ENCODE data around the gene ZNF287. TPM values are rescaled to one million over a fixed set of nuclear protein-coding genes. Genes with fewer than 3 reads are reported as not detected.
A peak's percentile ranks its signal among the peaks of the same experiment; 100 is the strongest.

Gene ZNF287
- total RNA-seq, 1 experiment from 2014 or later = 5.4 TPM

DNA sequence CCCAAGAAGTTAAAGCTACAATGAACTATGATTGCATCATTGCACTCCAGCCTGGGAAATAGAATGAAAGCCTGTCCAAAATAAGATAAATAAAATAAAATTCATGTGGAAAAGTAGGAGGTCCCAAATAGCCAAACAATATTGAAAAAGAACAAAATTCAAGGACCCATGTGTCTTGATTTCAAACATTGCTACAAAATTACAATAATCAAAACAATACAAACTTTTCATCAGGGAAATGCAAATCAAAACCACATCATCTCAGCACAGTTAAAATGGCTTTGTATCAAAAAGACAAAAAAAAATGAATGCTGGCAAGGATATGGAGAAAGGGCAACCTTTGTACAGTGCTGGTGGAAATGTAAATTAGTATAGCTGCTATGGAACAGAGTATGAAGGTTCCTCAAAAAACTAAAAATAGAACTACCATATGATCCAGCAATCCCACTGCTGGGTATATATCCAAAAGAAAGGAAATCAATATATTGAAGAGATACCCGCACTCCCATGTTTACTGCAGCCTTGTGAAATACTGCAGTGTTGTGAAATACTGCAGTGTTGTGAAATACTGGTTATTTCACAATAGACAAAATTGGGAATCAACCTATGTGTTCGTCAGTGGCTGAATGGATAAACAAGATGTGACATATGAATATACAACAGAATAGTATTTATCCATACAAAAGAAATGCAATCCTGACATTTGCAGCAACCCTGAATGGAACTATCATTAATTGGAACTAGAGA lies 24.5 kb upstream of the ZNF287 start:
- CTCF ChIA-PET = interaction anchor here (1.0 kb wide), 1 partner anchor 9 kb away, joined by 3 read pairs; no protein-coding TSS in a partner anchor
- H3K9me3 Mint-ChIP-seq = peaks cover 26% of the 10 kb centered on the region

DNA sequence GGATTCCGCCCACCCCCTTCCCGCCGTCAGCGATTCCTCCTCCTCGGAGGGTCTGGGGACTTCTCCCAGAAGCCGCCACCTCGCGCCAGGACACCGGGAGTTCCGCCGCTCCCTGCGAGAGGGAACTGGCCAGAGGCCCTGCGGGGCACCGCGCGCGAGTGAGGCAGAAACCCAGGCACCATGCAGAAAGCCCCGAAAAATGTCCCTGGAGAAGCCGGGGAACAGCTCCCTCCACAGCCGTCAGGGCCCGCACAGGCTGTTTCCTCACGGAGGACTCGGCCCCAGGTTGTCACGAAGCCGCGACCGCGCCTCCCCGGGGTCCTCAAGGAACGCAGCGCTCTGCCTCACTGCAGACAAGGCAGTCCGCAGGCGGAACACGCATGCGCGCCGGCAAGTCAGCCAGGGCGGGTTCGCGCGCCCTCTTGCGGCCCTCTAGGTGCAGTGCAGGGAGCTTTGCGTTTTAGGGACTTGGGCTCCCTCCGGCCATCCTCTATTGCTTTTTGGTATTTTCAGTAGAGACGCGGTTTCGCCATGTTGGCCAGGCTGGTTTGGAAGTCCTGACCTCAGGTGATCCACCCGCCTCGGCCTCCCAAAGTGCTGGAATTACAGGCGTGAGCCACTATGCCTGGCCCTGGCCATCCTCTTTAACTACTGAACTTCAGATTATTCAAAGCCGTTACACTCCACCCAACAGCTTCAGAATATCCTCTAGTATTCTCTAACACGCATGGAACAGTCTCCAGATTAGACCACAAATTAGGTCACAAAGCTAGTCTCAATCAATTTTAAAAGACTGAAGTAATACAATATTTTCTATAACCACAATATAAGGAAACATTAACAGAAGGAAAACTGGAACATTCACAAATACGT lies 20.3 kb upstream of the ZNF287 start:
- Mint-ChIP-seq H3K36me3 (peaks cover 8% of the 10 kb centered on the region), H3K27me3 (ENCODE audit: low read depth) (peaks cover 53% of the 10 kb centered on the region), H3K4me3 (peak overlapping the region; percentile 69), H3K4me1 (peaks cover 5% of the 10 kb centered on the region), H3K27ac (no peak overlapping the region), H3K9me3 (peaks cover 16% of the 10 kb centered on the region)
- peak; percentile 93 for ATAC-seq
- POLR2A ChIA-PET = interaction anchor here (1.0 to 1.6 kb wide), 2 partner anchors 53 to 151 kb away, joined by 3 to 4 read pairs; no protein-coding TSS in a partner anchor
- TF ChIP-seq, protein P1, sequence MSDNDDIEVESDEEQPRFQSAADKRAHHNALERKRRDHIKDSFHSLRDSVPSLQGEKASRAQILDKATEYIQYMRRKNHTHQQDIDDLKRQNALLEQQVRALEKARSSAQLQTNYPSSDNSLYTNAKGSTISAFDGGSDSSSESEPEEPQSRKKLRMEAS (CRISPR knock-in tag; IDR thresholded peaks at IDR 0.05) = peak; percentile 68
- TF ChIP-seq ZNF232 (CRISPR knock-in tag; IDR thresholded peaks at IDR 0.05) (peak; percentile 66; the same call in 1 of the 2 replicates), FOXP1 (CRISPR knock-in tag; IDR thresholded peaks at IDR 0.05; ENCODE audit: borderline replicate concordance) (0 out of 2 replicates have a peak, but pooled peaks have one; percentile 39), GRHL2 (CRISPR knock-in tag; IDR thresholded peaks at IDR 0.05; ENCODE audit: insufficient replicate concordance, severe bottlenecking) (no peak), ZBTB21 (CRISPR knock-in tag; IDR thresholded peaks at IDR 0.05; ENCODE audit: borderline replicate concordance) (0 out of 2 replicates have a peak, but pooled peaks have one; percentile 40), FOXJ3 (CRISPR knock-in tag; IDR thresholded peaks at IDR 0.05; ENCODE audit: borderline replicate concordance) (0 out of 2 replicates have a peak, but pooled peaks have one; percentile 30), PRRX2 (CRISPR knock-in tag; IDR thresholded peaks at IDR 0.05) (no peak), SMAD3 (CRISPR knock-in tag; IDR thresholded peaks at IDR 0.05; ENCODE audit: borderline replicate concordance) (peak; percentile 46; the same call in 1 of the 2 replicates)
- TF ChIP-seq, protein P2, sequence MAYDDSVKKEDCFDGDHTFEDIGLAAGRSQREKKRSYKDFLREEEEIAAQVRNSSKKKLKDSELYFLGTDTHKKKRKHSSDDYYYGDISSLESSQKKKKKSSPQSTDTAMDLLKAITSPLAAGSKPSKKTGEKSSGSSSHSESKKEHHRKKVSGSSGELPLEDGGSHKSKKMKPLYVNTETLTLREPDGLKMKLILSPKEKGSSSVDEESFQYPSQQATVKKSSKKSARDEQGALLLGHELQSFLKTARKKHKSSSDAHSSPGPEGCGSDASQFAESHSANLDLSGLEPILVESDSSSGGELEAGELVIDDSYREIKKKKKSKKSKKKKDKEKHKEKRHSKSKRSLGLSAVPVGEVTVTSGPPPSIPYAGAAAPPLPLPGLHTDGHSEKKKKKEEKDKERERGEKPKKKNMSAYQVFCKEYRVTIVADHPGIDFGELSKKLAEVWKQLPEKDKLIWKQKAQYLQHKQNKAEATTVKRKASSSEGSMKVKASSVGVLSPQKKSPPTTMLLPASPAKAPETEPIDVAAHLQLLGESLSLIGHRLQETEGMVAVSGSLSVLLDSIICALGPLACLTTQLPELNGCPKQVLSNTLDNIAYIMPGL (CRISPR knock-in tag; IDR thresholded peaks at IDR 0.05) = peak; percentile 93
- TF ChIP-seq, protein P3, sequence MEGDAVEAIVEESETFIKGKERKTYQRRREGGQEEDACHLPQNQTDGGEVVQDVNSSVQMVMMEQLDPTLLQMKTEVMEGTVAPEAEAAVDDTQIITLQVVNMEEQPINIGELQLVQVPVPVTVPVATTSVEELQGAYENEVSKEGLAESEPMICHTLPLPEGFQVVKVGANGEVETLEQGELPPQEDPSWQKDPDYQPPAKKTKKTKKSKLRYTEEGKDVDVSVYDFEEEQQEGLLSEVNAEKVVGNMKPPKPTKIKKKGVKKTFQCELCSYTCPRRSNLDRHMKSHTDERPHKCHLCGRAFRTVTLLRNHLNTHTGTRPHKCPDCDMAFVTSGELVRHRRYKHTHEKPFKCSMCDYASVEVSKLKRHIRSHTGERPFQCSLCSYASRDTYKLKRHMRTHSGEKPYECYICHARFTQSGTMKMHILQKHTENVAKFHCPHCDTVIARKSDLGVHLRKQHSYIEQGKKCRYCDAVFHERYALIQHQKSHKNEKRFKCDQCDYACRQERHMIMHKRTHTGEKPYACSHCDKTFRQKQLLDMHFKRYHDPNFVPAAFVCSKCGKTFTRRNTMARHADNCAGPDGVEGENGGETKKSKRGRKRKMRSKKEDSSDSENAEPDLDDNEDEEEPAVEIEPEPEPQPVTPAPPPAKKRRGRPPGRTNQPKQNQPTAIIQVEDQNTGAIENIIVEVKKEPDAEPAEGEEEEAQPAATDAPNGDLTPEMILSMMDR (IDR thresholded peaks at IDR 0.05) = peak; percentile 92
- TF ChIP-seq, protein P4, sequence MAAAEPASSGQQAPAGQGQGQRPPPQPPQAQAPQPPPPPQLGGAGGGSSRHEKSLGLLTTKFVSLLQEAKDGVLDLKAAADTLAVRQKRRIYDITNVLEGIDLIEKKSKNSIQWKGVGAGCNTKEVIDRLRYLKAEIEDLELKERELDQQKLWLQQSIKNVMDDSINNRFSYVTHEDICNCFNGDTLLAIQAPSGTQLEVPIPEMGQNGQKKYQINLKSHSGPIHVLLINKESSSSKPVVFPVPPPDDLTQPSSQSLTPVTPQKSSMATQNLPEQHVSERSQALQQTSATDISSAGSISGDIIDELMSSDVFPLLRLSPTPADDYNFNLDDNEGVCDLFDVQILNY (CRISPR knock-in tag; IDR thresholded peaks at IDR 0.05) = peak; percentile 30; the same call in 1 of the 2 replicates
- TF ChIP-seq, protein P5, sequence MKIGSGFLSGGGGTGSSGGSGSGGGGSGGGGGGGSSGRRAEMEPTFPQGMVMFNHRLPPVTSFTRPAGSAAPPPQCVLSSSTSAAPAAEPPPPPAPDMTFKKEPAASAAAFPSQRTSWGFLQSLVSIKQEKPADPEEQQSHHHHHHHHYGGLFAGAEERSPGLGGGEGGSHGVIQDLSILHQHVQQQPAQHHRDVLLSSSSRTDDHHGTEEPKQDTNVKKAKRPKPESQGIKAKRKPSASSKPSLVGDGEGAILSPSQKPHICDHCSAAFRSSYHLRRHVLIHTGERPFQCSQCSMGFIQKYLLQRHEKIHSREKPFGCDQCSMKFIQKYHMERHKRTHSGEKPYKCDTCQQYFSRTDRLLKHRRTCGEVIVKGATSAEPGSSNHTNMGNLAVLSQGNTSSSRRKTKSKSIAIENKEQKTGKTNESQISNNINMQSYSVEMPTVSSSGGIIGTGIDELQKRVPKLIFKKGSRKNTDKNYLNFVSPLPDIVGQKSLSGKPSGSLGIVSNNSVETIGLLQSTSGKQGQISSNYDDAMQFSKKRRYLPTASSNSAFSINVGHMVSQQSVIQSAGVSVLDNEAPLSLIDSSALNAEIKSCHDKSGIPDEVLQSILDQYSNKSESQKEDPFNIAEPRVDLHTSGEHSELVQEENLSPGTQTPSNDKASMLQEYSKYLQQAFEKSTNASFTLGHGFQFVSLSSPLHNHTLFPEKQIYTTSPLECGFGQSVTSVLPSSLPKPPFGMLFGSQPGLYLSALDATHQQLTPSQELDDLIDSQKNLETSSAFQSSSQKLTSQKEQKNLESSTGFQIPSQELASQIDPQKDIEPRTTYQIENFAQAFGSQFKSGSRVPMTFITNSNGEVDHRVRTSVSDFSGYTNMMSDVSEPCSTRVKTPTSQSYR (CRISPR knock-in tag; IDR thresholded peaks at IDR 0.05) = no peak
- CTCF ChIA-PET = interaction anchor here (0.6 to 2.5 kb wide), 36 partner anchors 9 to 350 kb away, joined by 3 to 20 read pairs (median 4); partner anchors contain the start of genes CCDC144A and ZNF287
- DNase-seq (ENCODE audit: low spot score) = peak; percentile 95

More for the DNA sequence above, 24.5 kb upstream of the ZNF287 start:
- Mint-ChIP-seq H3K4me3 (no peak overlapping the region), H3K27ac (no peak overlapping the region), H3K27me3 (ENCODE audit: low read depth) (peaks cover 22% of the 10 kb centered on the region), H3K4me1 (no peaks in the 10 kb centered on the region; the same call in 1 of the 2 replicates), H3K36me3 (peaks cover 8% of the 10 kb centered on the region)
- TF ChIP-seq, protein P6, sequence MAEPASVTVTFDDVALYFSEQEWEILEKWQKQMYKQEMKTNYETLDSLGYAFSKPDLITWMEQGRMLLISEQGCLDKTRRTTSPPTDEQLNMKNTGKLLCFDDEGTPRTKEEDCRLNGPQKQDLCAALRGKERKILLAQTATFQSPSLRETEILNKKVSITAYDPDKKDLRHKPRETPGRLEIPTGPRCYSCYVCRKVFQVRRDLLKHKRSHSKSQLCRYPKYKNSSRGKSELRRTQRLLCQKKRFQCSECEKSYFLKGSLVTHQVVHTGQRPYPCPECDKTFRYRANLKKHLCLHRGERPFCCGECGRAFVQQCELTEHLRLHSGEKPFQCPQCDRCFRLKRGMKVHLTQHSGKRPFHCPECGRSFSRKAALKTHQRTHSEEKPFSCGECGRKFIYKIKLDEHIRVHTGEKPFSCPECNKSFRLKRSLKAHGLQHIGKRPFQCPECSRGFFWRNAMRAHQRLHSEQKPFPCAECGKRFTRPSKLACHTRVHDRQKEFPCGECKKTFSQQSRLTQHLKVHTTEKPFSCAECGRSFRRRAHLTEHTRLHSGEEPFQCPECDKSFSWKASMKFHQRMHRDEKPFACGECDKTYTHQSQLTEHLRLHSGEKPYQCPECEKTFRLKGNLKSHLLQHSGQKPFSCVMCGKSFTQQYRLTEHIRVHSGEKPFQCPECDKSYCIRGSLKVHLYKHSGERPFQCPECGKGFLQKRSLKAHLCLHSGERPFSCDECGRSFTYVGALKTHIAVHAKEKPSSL (CRISPR knock-in tag; conservative IDR thresholded peaks at IDR 0.05) = no peak
- no peak for TF ChIP-seq ZNF232 (CRISPR knock-in tag; IDR thresholded peaks at IDR 0.05)
- no peak for TF ChIP-seq ESRRA (CRISPR knock-in tag; IDR thresholded peaks at IDR 0.05; ENCODE audit: borderline replicate concordance)
- no peak for TF ChIP-seq ELF4 (CRISPR knock-in tag; IDR thresholded peaks at IDR 0.05; ENCODE audit: low read depth)
- TF ChIP-seq, protein P7, sequence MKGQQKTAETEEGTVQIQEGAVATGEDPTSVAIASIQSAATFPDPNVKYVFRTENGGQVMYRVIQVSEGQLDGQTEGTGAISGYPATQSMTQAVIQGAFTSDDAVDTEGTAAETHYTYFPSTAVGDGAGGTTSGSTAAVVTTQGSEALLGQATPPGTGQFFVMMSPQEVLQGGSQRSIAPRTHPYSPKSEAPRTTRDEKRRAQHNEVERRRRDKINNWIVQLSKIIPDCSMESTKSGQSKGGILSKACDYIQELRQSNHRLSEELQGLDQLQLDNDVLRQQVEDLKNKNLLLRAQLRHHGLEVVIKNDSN (CRISPR knock-in tag; IDR thresholded peaks at IDR 0.05) = no peak
- TF ChIP-seq SOX15 (CRISPR knock-in tag; IDR thresholded peaks at IDR 0.05) = no peak
- no peak for TF ChIP-seq EMX1 (CRISPR knock-in tag; IDR thresholded peaks at IDR 0.05)
- ATAC-seq (no peak), DNase-seq (ENCODE audit: low spot score) (no peak)
- POLR2A ChIA-PET = no interaction called here

All from WTC11 (cell line).